ENCODE measurements around the gene NECAB2.

DNA sequence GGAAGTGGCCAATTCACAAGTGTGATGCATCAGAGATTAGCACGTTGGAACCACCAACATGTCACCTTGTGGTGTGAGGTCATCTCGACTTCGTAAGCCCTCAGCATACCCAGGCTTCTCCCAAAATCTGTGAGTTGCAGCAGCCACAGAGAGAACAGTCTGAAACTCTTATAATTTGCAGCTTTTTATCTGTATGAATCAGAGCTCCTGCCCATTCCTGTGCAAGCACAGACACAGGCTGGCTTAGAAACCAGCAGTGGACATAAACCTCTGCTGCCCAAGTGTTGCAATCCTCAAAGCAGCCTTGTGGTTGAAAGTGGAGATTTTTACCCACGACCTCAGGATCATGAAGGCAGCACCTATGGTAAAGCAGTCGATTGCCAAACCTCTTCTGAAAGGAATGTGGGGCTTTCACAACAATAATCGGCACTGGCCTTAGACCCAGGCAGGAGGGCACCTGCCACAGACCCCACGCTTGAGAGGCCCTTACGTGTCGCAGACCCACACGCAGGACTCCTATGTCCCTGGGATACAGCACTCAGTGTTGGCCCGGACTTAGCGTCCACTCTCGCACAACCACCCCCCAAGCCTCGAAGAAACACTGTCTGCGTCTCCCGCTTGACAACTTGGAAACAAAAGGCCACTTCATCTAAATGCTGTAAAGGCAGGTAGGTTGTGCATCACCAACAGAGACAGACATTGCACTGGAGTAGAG lies 39.5 kb upstream of the NECAB2 start:
- TF ChIP-seq POLR2A (IDR thresholded peaks at IDR 0.05) (no peak), CTCF (IDR thresholded peaks at IDR 0.05 in 4 of 5, conservative IDR thresholded peaks at IDR 0.05 in 1 of 5) (no peak)
